Smooth muscle cell of trachea (primary cell): Measurements from ENCODE around the gene SNRNP27. TPM values are rescaled to one million over a fixed set of nuclear protein-coding genes. Genes with fewer than 3 reads are reported as not detected.

ENCODE experiments used
- total RNA-seq: library from RNA; depleted of rRNA; stranded (reverse); fragments of >200 nt; gene quantifications from 2 replicates; pipeline ENCODE4 v1.2.1, GENCODE V29; 2014

Gene SNRNP27, protein sequence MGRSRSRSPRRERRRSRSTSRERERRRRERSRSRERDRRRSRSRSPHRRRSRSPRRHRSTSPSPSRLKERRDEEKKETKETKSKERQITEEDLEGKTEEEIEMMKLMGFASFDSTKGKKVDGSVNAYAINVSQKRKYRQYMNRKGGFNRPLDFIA
- total RNA-seq: 35.1 and 60.9 TPM in 2 replicates

DNA sequence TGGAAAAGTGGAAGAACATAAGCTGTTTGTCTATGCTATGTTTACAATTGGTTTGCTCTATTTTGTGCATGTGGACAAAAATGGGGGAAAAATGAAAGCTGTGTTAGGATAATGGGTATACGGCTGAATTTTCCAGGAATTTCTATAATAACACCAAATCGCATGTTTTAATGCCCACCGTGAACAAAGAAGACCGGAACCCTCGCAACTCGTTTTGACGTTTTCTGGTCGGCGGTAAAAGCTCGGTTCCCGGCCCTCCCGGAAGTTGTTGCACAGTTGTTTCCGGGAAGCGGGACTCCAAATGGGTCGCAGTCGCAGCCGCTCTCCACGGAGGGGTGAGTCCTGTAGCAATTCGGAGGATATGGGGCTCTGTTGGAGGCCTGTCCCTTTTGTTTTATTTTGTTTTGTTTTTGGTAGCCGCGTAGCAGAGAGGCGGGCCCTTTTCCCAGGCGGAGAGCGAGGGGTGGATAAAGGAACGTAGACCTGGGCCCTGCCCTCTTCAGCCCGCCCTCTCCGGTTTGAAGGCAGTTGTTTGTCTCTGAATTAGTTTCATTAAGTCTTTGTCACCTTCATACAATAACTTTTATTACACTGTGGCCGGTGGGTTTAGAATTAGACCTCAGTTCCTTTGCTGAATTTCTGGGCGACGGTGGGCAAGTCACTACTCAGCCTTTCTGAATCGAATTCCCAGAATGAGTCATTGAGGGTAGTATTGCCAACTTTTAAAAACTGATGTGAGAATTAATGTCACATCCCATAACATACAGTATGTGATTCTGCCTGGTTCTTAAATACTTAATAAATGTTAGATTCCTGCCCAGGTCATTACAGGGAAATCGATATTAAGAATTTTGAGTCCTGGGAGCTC, at the start of gene SNRNP27:
TSS of gene SNRNP27 (plus strand) at position 273 of the 868 bp plus-strand sequence. CDS start at position 302, 29 bp downstream.

DNA sequence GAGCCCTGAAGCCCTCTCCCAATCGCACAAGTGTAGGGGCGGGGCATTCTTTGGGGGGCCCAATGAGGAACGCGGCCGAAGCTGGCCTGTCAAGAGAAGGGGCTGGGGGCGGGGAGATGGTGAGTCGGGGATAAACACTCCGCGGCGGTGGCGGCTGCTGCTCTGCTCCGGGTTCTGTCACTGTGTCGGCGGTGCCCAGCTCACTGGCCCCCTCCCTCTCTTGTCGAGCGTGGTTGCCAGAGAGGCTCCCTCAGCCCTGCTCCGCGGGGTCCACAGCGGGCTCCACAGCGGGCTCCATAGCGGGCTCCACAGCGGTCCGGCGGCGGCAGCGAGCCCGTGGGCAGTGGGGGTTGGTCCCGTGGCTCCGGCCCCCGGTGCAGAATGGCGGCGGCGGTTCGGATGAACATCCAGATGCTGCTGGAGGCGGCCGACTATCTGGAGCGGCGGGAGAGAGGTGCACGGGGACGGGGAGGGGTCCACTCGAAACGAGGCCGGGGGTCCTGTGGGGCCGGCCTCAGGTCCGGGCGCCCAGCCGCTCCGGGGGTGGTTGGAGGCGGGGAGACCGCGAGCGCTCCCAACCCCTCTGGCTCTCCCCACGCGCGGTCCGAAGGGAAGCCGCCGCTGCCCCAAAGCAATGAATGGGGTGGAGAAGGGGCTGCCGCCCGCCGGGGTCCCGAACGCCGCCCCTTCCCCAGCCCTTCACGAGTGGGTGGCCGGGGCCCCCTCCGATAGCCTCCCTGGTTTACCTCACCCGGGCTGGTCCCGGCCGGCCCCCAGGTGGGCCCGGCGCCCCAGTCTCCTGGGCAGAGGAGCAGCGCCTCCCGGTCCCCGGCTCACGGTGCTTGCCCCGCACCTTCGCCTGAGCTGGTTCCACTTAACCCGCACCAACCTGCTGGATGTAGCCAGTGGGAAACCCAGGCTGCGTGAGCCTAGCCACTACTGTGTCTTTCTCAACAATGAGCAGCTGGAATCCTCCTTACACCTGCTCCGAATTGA, 21.5 kb downstream of the SNRNP27 start, which contains the start of gene MXD1:
TSS of gene MXD1 (plus strand) at position 160 of the 996 bp plus-strand sequence. CDS start at position 382, 222 bp downstream.

Other genes with a start within 250 kb of the SNRNP27 start
- gene ANXA4, start 151.8 kb upstream of the SNRNP27 start, total RNA-seq: 64.6 and 195 TPM in 2 replicates
- gene GMCL1, start 64.3 kb upstream of the SNRNP27 start, total RNA-seq: 5.5 and 6.8 TPM in 2 replicates
- 4.0 and 4.9 TPM in 2 replicates for gene MXD1, start 21.2 kb downstream of the SNRNP27 start, total RNA-seq
- gene ASPRV1, start 67.7 kb downstream of the SNRNP27 start, total RNA-seq: 0.15 and 0.33 TPM in 2 replicates
- gene PCBP1, start 193.5 kb downstream of the SNRNP27 start, total RNA-seq: 47.5 and 66.6 TPM in 2 replicates